T-helper 1 cell (primary cell): ENCODE results near the gene C4orf50.

Experiments
- DNase-seq, 5 donors: peaks; one replicate each; pipeline ENCODE4 v3.0.0-alpha.2; 2012 to 2020

Gene C4orf50

DNA sequence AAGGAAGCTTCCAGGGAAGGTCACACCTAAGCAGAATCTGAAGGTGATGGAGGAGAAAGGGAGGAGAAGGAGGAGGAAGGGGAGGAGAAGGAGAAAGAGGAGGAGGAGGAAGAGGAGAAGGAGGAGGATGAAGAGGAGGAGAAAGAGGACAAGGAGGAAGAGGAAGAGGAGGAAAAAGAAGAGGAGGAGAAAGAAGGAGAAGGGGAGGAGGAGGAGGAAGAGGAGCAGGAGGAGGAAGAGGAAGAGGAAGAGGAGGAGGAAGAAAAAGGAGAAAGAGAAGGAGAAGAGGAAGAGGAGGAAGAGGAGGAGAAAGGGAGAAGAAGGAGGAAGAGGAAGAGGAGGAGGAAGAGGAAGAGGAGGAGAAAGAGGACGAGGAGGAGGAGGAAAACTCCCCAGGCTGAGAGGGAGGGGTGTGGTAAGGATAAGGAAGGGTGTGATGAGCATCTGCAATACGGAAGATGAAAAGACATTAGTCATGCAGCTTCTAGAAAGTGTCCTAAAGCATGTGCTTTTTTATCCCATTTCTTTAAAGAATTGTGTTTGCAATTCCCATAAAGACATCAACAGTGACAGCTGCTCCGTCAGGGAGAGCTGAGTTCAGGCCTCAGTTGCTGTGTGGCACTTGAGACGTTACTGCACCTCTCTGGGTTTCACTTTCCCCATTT lies 166.5 kb downstream of the C4orf50 start:
- no peak for DNase-seq
